ENCODE results near the gene NEB.

GRCh38 chr2:151733771-151734672 is at the start of gene NEB:
- TF ChIP-seq CTCF (IDR thresholded peaks at IDR 0.05; ENCODE audit: poor library complexity, severe bottlenecking) (no peak), TAF1 (IDR thresholded peaks at IDR 0.05; ENCODE audit: low read depth) (no peak), EP300 (conservative IDR thresholded peaks at IDR 0.05; ENCODE audit: poor library complexity, severe bottlenecking) (no peak), SMC3 (conservative IDR thresholded peaks at IDR 0.05; ENCODE audit: poor library complexity) (no peak), RAD21 (conservative IDR thresholded peaks at IDR 0.05) (no peak)
